Measurements from ENCODE around the gene ZNF554. TPM values are rescaled to one million over a fixed set of nuclear protein-coding genes. Genes with fewer than 3 reads are reported as not detected.

Gene ZNF554
- total and polyA plus RNA-seq, 2 of the 8 experiments (the other 6 are each of a cell fraction or from before 2014, with no cell fraction given), result 1.8 to 5.7 TPM

GRCh38 chr19:2850256-2850925, 30.7 kb downstream of the ZNF554 start:
- Histone ChIP-seq H3K23me2 (ENCODE audit: low read depth, low read length) (no peaks in the 10 kb centered on the region), H2BK12ac (ENCODE audit: low read depth, low read length) (no peak overlapping the region), H3K4ac (replicated peaks; ENCODE audit: insufficient read length, low read depth, low read length) (no peak overlapping the region), H3K9ac (replicated peaks in 1 of 4; ENCODE audit: extremely low read depth in 1 of 4, low read depth in 3 of 4, low read length in 3 of 4) (no peak overlapping the region), H3K4me2 (ENCODE audit: insufficient read depth in 1 of 2, low read depth in 2 of 2, low read length in 2 of 2) (no peak overlapping the region), H3K56ac (replicated peaks; ENCODE audit: insufficient read length, low read depth, low read length) (no peak overlapping the region), H3K9me3 (ENCODE audit: insufficient read depth in 2 of 2, low read depth in 1 of 2, low read length in 1 of 2) (peaks cover 73 to 89% of the 10 kb centered on the region in 2 experiments), H4K5ac (ENCODE audit: insufficient read length, low read depth, low read length) (no peak overlapping the region), H3K79me1 (ENCODE audit: low read depth, low read length) (0 out of 2 replicates have a peak, but pooled peaks cover 2% of the 10 kb centered on the region), H3K36me3 (ENCODE audit: control insufficient read depth in 2 of 4, insufficient read depth in 4 of 4, low read length in 3 of 4) (peaks cover 12 to 47% (median 34%) of the 10 kb centered on the region in 4 experiments), H3K4me3 (ENCODE audit: extremely low read depth in 1 of 4, insufficient read depth in 2 of 4, low read depth in 3 of 4, low read length in 4 of 4) (no peak overlapping the region), H3K27me3 (replicated peaks in 1 of 4; ENCODE audit: control insufficient read depth in 3 of 4, extremely low read depth in 1 of 4, insufficient read depth in 3 of 4, low read length in 3 of 4) (no peaks in the 10 kb centered on the region; a peak in 1 of 7 replicates), H3K79me2 (ENCODE audit: control insufficient read depth in 1 of 2, insufficient read depth in 2 of 2, low read length in 2 of 2) (peaks cover 0 to 3% of the 10 kb centered on the region in 2 experiments; a peak in 2 of 4 replicates), H3K14ac (ENCODE audit: insufficient read length) (no peak overlapping the region), H4K91ac (replicated peaks; ENCODE audit: insufficient read length, low read length) (no peak overlapping the region), H3K4me1 (replicated peaks in 1 of 4; ENCODE audit: control insufficient read depth in 3 of 4, insufficient read depth in 4 of 4, low read length in 3 of 4) (no peaks in the 10 kb centered on the region), H3K23ac (ENCODE audit: insufficient read length) (no peak overlapping the region), H3K18ac (ENCODE audit: extremely low read depth, low read length) (no peak overlapping the region), H2AK5ac (ENCODE audit: low read depth, low read length) (no peak overlapping the region), H2BK15ac (ENCODE audit: low read length) (no peak overlapping the region), H4K8ac (ENCODE audit: extremely low read depth, insufficient read depth, low read length) (no peak overlapping the region), H2BK20ac (ENCODE audit: low read length) (no peak overlapping the region), H3K27ac (ENCODE audit: low read depth, low read length) (no peak overlapping the region), H4K20me1 (replicated peaks in 1 of 2; ENCODE audit: control insufficient read depth in 1 of 2, insufficient read depth in 2 of 2, low read length in 2 of 2) (no peaks in the 10 kb centered on the region), H2AFZ (ENCODE audit: low read length) (no peak overlapping the region), H2BK5ac (ENCODE audit: low read depth, low read length) (no peak overlapping the region), H2BK120ac (replicated peaks; ENCODE audit: low read depth, low read length) (no peak overlapping the region)
- ChIA-PET CTCF (ENCODE audit: partially characterized antibody) (interaction anchor here (1.2 to 1.4 kb wide), 3 partner anchors 9 to 37 kb away, joined by 3 to 4 read pairs (median 4); partner anchors contain the start of gene ZNF555), POLR2A (ENCODE audit: partially characterized antibody) (no interaction called here)
- TF ChIP-seq RXRA (IDR thresholded peaks at IDR 0.05; ENCODE audit: insufficient read depth, low read depth, low read length) (no peak), POLR2AphosphoS5 (IDR thresholded peaks at IDR 0.05; ENCODE audit: low read depth, low read length) (no peak), CHD1 (IDR thresholded peaks at IDR 0.05; ENCODE audit: low read depth, low read length) (no peak)
- FAIRE-seq (no peak), DNase-seq (ENCODE audit: low read depth in 1 of 2, low spot score in 2 of 2) (no peak)
- 88% methylated on average over 3 of the region's 3 CpGs; no CpG with 5 or more reads in 1 of the 2 experiments for WGBS, 2 experiments (ENCODE audit: extremely low coverage in 1 of 2, insufficient coverage in 1 of 2, insufficient read length in 1 of 2, insufficient replicate concordance in 2 of 2, low coverage in 1 of 2, low lambda C conversion rate in 2 of 2, missing lambda C conversion rate in 1 of 2)
